Measurements from ENCODE around the gene SNCAIP. TPM values are rescaled to one million over a fixed set of nuclear protein-coding genes. Genes with fewer than 3 reads are reported as not detected.

SNCAIP gene
- total and polyA plus RNA-seq, 9 of the 15 experiments (the other 6 are each of a cell fraction or from before 2014, with no cell fraction given): 0.04 TPM; not detected in 8

- intact Hi-C loops (cut with micrococcal nuclease): loop anchor here (5.0 to 10.0 kb wide), 2 partner anchors 202 to 845 kb away; no protein-coding TSS in a partner anchor
Measured at GRCh38 chr5:122499585-122499984, 187.5 kb downstream of the SNCAIP start.

More at GRCh38 chr5:122499585-122499984, 187.5 kb downstream of the SNCAIP start:
- ChIA-PET CTCF (ENCODE audit: low intra/inter-chr PET ratio) (interaction anchor here (2.4 kb wide), 1 partner anchor 1111 kb away, joined by 7 read pairs; no protein-coding TSS in a partner anchor), POLR2A (interaction anchor here (0.7 kb wide), 1 partner anchor 210 kb away, joined by 3 read pairs; no protein-coding TSS in a partner anchor)
- Histone ChIP-seq H3K27ac (ENCODE audit: extremely low read depth, low read depth, low read length) (no peak overlapping the region), H3K4me2 (ENCODE audit: insufficient read depth, low read length) (no peak overlapping the region), H4K20me1 (replicated peaks; ENCODE audit: control insufficient read depth, insufficient read depth, low read length) (no peaks in the 10 kb centered on the region; the same call in 1 of the 2 replicates), H3K9me1 (ENCODE audit: control insufficient read depth, insufficient read depth, low read length) (no peaks in the 10 kb centered on the region), H3K4me1 (replicated peaks in 1 of 2; ENCODE audit: control insufficient read depth in 2 of 2, insufficient read depth in 2 of 2, low read length in 2 of 2) (no peaks in the 10 kb centered on the region), H3K4me3 (no peak overlapping the region), H3K79me2 (ENCODE audit: control insufficient read depth, insufficient read depth, low read length) (no peaks in the 10 kb centered on the region), H2AFZ (ENCODE audit: low read depth, low read length) (no peak overlapping the region), H3K36me3 (ENCODE audit: control insufficient read depth, insufficient read depth, low read length) (no peaks in the 10 kb centered on the region), H3K9me3 (replicated peaks; ENCODE audit: control insufficient read depth, insufficient read depth, low read depth, low read length) (no peaks in the 10 kb centered on the region), H3K27me3 (ENCODE audit: control insufficient read depth in 2 of 2, insufficient read depth in 2 of 2, low read length in 2 of 2) (no peaks in the 10 kb centered on the region; a peak in 1 of 5 replicates), H3K9ac (ENCODE audit: insufficient read depth in 1 of 2, low read depth in 2 of 2, low read length in 2 of 2) (no peak overlapping the region)
- no TSS peak for BruUV-seq (replicated peaks)
- TF ChIP-seq CHAMP1 (IDR thresholded peaks at IDR 0.05): no peak
- no peak for FAIRE-seq
- in situ Hi-C loops (cut with MboI): loop anchor here (10.0 kb wide), 1 partner anchor 305 kb away; no protein-coding TSS in a partner anchor
- ATAC-seq: no peak
- no peak for DNase-seq (ENCODE audit: extremely low read depth in 1 of 4, low spot score in 3 of 4)
